ENCODE results near the gene HIVEP3.

- TF ChIP-seq CTCF (IDR thresholded peaks at IDR 0.05) = no peak
- TF ChIP-seq ZNF512 (CRISPR knock-in tag; IDR thresholded peaks at IDR 0.05; ENCODE audit: borderline replicate concordance) = no peak
- TF ChIP-seq AFF4 (CRISPR knock-in tag; IDR thresholded peaks at IDR 0.05; ENCODE audit: borderline replicate concordance) = no peak
- TF ChIP-seq ATF6 (CRISPR knock-in tag; IDR thresholded peaks at IDR 0.05) = no peak
- TF ChIP-seq FOXK1 (CRISPR knock-in tag; IDR thresholded peaks at IDR 0.05) = no peak
- TF ChIP-seq TEAD4 (CRISPR knock-in tag; IDR thresholded peaks at IDR 0.05) = no peak
- TF ChIP-seq USF1 (CRISPR knock-in tag; IDR thresholded peaks at IDR 0.05) = no peak
- TF ChIP-seq JUN (CRISPR knock-in tag; IDR thresholded peaks at IDR 0.05) = no peak
- no peak for TF ChIP-seq ATF3 (CRISPR knock-in tag; conservative IDR thresholded peaks at IDR 0.05)
These were observed 273.7 kb downstream of the HIVEP3 start for GRCh38 chr1:41645062-41645461.

Data from WTC11 (cell line).